ENCODE measurements around the gene ARMC12.

ARMC12 gene

GRCh38 chr6:35736253-35736894 is 458 bp upstream of the ARMC12 start:
- DNase-seq: peak; percentile 69

GRCh38 chr6:35737413-35738211 is 780 bp downstream of the ARMC12 start:
- peak; percentile 71 for DNase-seq

GRCh38 chr6:35739645-35740524 is 3.1 kb downstream of the ARMC12 start:
- no peak for DNase-seq

GRCh38 chr6:35742842-35743241 is 6.0 kb downstream of the ARMC12 start:
- DNase-seq: no peak

GRCh38 chr6:35745509-35745908 is 8.7 kb downstream of the ARMC12 start:
- DNase-seq: no peak

- DNase-seq: no peak
Measured at GRCh38 chr6:35746516-35746915, 9.7 kb downstream of the ARMC12 start.

GRCh38 chr6:35747877-35748276 is 11.0 kb downstream of the ARMC12 start:
- no peak for DNase-seq

GRCh38 chr6:35750557-35750956 is 13.7 kb downstream of the ARMC12 start:
- DNase-seq: no peak

GRCh38 chr6:35751594-35751993 is 14.8 kb downstream of the ARMC12 start:
- no peak for DNase-seq

- no peak for DNase-seq
Measured at GRCh38 chr6:35752330-35752729, 15.5 kb downstream of the ARMC12 start.

- DNase-seq: no peak
Measured at GRCh38 chr6:35754452-35755277, 17.8 kb downstream of the ARMC12 start.

- no peak for DNase-seq
Measured at GRCh38 chr6:35755278-35755924, 18.6 kb downstream of the ARMC12 start.

GRCh38 chr6:35757456-35758123 is 20.8 kb downstream of the ARMC12 start:
- no peak for DNase-seq

- DNase-seq: no peak
Measured at GRCh38 chr6:35759426-35759825, 22.6 kb downstream of the ARMC12 start.

- DNase-seq: no peak
Measured at GRCh38 chr6:35765739-35766138, 28.9 kb downstream of the ARMC12 start.

- DNase-seq: no peak
Measured at GRCh38 chr6:35769211-35769610, 32.4 kb downstream of the ARMC12 start.

- no peak for DNase-seq
Measured at GRCh38 chr6:35771343-35771627, 34.5 kb downstream of the ARMC12 start.

- DNase-seq: no peak
Measured at GRCh38 chr6:35774116-35774794, 37.4 kb downstream of the ARMC12 start.

- DNase-seq: no peak
Measured at GRCh38 chr6:35775031-35775430, 38.2 kb downstream of the ARMC12 start.

- DNase-seq: peak; percentile 25
Measured at GRCh38 chr6:35776364-35777215, 39.8 kb downstream of the ARMC12 start, which contains the start of gene CLPSL2. Gene CLPSL2 (plus strand): TSS chr6:35776598. CDS start chr6:35776619, 21 bp downstream.

Measured in NCI-H1436 (cell line).